Measurements from ENCODE around the gene RBMS2.
"Not testable (repeated sequence)": the region's sequence is repeated elsewhere in the genome, so short reads cannot be mapped to it uniquely, and the experiment has no call there.

Gene RBMS2

DNA sequence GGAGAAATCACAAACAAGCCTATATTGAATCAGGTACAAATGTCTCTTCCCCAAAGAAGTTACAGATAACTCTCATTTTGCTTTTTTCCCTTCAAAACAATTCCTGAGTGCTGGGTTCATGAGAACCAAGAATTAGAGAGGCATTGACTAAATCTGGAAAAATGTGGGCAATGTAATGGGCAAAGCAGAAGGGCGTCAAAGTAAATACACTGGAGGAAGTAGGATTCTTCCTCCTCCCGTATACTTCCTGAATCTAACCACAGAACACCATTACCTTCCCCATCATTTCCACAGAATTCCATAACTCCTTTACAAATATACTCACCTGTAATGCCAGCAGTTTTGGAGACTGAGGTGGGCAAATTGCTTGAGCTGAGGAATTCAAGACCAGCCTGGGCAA is 3.0 kb upstream of the RBMS2 start:
- no peak for DNase-seq (ENCODE audit: low spot score)

DNA sequence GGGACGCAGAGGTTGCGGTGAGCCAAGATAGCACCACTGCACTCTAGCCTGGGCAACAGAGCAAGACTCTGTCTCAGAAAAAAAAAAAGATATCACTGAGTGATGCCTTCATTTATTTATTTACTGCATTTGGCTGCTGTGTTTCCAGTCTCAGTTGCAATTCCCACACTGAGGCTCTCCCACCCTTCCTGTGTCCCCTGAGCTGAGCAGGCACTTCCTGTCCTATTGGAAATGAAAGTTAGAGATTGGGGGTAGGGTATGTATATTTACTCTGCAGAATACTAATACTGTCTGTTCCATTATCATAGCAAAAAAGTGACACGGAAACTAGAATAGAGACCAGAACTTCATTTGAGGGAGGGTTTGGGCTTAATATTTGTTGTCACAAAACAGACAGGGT is 1.6 kb upstream of the RBMS2 start:
- no peak for DNase-seq (ENCODE audit: low spot score)

DNA sequence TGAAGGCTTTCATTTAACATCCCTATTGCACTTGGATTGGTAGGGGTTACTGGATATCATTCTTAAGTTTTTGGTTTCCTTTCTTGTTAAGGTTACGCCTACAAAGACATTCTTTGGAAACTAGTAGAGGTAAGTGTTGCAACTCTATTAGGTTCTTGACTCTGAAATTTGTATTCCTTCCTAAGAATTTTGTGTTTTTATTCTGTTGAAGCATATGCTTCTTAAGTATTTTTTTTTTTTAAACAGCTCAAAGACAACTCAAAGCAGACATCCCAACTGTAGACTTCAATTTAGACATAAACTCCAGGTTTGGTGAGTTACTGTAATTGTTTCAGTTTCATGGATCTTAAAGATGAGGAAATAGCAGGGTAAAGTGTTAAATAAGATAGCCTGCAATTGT is 1.1 kb upstream of the RBMS2 start:
- DNase-seq (ENCODE audit: low spot score): no peak

DNA sequence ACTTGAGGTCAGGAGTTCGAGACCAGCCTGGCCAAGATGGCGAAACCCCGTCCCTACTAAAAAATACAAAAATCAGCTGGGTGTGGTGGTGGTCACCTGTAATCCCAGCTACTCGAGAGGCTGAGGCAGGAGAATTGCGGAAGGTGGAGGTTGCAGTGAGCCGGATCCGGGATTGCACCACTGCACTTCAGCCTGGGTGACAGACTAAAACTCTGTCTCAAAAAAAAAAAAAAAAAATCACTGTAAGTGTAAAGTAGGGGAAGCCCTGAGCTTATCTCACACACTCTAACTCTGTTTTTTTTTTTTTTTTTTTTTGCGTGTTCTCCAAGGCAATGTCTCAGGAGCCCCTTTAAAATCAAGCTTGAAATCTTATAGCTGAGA is 421 bp upstream of the RBMS2 start:
- DNase-seq (ENCODE audit: low spot score): no peak

DNA sequence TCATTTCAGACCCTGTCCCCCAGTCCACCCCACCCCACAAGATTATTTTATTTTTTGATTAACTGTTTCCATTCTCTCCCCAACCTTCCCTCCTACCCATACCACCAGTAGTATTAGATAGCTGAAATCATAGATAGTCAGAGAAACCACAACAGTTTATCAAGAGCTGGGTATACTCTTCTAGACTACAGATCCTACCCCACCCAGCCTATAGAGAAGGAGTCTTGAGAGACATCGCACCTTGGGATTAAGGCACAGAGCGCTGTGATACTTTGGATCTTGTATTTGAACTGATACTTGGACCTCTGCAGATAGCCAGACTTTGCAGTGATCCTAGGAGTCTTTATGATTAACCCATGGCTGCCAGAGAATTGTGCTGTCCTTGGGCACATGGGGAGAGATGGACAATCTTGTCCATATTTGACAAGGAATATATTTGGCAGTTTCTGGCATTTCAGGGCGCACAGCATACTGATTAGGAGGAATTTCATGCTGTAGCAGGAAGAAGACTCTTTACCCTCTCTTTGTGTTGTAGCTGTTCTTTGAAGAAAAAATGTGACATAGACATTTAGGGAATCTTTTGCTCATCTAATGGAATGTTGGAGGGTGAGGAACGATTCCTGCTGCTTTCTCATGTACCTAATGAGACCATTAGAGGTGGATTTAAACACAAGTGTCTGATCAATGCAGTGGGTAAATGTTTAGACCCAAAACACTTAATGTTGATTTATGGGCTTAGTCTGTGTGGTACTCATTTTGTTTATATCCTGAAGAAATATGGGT is 982 bp downstream of the RBMS2 start:
- no peak for DNase-seq (ENCODE audit: low spot score)

DNA sequence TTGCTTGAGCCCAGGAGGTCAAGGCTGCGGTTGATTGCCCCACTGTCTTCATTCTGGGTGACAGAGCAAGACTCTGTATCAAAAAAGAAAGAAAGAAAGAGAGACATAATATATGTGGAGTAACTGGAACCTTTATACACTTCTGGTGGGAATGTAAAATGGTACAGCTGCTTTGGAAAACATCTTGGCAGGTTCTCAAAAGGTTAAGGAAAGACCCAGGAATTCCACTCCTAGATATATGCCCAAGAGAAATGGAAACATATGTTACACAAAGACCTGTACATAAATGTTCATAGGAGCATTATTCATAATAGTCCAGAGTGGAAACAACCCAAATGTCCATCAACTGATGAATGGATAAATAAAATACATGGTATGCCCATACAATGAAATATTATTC is 7.2 kb downstream of the RBMS2 start:
- DNase-seq (ENCODE audit: low spot score): no peak

DNA sequence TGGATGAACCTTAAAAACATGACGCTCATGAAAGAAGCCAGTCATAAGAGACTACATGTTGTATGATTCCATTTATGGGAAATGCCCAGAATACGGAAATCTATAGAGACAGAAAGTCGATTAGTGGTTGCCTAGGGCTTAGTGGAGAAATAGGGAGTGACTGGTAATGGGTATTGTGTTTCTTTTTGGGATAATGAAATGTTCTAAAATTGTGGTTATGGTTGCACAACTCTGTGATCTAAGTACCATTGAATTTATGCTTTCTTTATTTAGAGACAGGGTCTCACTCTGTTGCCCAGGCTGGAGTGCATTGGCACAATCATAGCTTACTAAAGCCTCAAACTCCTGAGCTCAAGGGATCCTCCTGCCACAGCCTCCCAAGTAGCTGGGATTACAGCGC is 8.0 kb downstream of the RBMS2 start:
- DNase-seq (ENCODE audit: low spot score): no peak

DNA sequence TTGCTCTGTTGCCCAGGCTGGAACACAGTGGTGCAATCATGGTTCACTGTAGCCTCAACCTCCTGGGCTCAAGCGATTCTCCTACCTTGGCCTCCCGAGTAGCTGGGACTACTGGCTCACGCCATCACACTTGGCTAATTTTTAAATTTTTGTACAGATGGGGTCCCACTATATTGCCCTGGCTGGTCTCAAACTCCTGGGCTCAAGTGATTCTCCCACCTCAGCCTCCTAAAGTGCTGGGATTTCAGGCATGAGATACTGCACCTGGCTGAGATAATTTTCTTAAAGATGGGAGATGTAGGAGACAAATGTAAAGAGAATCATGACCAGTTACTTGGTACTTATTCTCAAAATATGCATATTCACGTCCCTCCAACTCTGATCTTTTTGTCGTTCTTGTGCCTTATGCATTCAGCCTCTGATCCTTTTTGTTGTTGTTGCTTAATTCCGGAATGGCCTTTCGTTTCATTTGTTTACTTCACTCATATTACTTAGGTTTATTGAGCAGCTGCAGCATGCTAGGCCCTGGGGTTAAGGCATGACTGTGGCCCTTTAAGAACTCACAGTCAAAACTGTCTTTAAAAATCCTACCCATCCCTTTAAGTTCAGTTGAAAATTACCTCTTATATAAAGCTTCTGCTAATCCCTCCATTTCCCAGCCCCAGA is 8.9 kb downstream of the RBMS2 start:
- DNase-seq (ENCODE audit: low spot score): no peak

DNA sequence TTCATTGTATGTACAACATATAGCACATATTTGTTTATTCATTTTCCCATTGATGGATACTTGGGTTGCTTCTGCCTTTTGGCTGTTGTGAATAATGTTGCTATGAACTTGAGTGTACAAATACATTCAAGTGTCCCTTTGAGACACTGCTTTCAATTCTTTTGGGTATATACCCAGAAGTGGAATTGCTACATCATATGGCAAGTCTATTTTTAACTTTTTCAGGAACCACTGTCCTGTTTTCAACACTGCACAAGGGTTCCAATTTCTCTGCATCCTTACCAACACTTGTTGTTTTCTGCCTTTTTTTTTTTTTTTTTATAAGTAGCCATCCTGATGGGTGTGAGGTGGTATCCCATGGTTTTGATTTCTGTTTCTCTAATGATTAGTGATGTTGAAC is 15.9 kb downstream of the RBMS2 start:
- no peak for DNase-seq (ENCODE audit: low spot score)

DNA sequence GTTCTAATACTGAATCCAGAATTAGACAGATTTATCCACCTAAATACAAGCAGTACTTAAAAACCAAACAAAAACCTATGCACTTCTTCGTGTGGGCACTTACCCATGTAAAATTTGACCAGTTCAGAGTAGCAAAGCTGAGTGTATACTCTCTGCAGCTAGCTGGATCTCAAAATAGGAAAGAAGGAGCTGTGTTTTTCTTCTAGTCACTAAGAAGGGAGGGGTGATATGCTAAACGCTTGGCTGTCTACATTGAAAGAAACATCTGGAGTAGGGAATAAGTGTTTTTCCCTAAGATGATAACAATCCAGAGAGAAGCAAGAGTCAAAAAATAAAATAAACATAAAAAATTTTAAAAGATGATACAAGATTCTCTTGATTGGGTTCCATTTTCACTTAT is 20.0 kb downstream of the RBMS2 start:
- no peak for DNase-seq (ENCODE audit: low spot score)

DNA sequence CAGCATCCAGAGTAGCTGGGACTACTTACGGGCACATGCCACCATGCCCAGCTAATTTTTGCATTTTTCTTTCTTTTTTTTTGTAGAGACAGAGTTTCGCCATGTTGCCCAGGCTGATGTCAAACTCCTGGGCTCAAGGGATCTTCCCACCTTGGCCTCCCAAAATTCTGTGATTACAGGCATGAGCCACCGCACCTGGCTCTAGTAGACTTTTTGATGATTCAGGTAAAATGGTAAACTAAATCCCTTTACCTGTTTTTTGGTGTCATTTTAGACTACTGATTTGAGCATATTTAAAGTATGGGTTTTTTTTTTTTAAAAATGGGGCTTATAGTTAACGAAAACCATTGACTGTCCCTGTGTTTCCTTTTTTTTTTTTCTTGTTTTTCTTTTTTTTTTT is 20.5 kb downstream of the RBMS2 start:
- DNase-seq (ENCODE audit: low spot score): no peak

DNA sequence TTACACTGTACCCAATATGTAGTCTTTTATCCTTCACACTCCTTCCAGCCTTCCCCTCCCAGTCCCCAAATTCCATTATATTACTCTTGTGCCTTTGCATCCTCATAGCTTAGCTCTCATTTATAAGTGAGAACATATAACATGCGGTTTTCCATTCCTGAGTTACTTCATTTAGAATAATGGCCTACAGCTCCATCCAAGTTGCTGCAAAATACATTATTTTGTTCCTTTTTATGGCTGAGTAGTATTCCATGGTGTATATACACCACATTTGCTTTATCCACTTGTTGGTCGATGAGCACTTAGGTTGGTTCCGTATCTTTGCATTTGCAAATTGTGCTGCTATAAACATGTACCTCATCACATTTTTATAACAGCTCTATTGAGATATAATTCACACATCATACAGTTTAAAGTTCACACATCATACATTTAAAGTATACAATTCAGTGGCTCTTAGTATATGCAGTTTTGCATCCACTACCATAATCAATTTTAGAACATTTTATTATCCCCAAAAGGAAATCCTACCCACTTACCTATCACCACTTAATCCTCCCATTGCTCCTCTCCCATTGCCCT is 23.5 kb downstream of the RBMS2 start:
- DNase-seq (ENCODE audit: low spot score): no peak

DNA sequence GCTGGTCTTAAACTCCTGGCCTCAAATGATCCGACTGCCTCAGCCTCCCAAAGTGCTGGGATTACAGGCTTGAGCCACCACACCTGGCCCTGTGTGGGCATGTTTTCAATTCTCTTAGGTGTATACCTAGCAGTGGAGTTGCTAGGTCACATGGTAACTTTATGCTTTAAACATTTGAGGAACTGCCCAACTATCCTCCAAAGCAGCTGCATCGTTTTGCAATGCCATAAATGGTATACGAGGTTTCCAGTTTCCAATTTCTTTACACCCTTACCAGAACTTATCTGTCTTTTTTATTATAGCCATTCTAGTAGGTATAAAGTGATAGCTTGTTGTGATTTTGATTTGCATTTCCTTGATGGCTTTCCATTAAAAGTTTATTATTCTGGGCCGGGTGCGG is 25.1 kb downstream of the RBMS2 start:
- no peak for DNase-seq (ENCODE audit: low spot score)

DNA sequence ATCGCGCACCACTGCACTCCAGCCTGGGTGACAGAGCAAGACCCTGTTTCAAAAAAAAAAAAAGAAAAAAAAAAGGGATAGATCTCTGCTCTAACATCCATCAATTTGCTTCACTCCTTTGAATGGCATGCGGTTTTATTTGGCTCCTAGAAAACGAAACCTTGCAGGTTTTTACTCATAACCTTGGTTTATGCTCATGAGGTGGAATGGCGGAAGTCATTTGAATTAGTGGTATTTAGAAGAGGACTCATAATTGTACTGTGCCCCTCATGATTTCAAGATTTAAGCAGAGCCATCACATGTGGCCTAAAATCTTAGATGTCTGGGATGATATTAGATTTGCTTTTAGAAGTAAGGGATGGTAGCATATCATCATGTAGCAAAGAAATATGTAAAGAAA is 29.4 kb downstream of the RBMS2 start:
- DNase-seq (ENCODE audit: low spot score): no peak

DNA sequence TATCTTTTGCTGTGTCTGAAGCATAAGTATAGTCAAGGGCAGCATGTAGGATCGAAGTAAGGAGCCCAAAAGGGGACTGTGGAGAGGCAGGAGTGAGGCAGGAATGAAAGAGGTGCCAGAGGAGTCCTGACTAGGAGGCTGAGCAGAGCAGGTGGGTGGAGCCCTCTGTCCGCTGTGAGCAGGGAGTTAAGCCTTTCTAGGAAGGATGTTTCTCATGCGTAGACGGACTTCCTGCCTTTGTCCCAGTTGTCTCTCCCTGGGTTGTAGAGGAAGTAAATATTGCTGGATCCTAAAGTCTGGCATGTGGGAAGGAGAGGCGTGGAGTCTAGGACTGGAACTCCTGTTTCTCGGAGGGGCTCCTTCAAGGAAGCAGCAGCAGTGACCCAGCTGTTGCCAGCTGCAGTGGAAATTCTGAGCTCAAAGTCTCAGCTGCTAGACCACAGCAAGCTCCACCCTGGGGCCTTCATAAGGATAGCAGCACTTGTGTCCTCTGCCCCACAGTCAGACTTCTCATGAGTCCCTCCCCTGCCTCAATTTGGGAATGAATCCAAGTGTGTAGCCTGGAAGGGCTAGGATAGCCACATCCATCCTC is 44.0 kb downstream of the RBMS2 start:
- DNase-seq (ENCODE audit: low spot score): no peak

DNA sequence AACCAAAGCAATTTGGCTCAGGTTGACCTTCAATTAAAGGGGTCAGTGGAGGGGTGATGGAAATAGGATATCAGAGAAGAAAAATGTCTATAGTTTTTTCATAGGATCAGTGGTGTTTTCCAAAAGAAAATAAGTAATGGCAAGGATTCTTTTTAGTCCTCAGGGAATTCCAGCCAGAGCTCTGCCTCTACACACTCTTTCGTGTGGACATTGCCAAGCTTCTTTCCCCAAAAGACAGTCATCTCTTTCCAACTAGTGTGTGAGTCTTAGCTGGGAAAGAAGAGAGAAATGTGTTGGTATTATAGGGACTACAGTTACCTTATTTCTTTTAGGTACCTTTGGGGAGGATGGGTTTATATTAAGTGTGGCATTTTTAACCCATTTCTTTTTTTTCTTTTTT is 46.5 kb downstream of the RBMS2 start:
- no peak for DNase-seq (ENCODE audit: low spot score)

DNA sequence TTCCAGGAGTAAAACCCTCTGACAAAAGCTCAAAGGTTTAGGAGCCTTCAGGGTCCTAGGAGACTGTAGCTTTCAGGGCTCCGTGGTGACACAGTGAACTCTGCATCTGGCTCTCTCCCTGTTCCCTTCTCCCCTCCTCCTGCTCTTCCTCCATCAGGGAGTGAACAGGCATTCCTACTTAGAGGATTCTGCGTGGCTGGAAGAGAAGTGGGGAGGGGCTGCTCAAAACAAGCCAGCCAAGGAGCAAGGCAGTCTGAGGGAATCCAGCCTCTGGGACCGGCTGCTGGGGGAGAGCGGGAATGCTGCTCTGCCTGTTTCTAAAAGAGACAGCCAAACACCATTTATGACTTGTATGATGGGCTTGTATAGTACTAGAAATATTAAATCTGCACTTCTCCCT is 49.5 kb downstream of the RBMS2 start:
- no peak for DNase-seq (ENCODE audit: low spot score)

DNA sequence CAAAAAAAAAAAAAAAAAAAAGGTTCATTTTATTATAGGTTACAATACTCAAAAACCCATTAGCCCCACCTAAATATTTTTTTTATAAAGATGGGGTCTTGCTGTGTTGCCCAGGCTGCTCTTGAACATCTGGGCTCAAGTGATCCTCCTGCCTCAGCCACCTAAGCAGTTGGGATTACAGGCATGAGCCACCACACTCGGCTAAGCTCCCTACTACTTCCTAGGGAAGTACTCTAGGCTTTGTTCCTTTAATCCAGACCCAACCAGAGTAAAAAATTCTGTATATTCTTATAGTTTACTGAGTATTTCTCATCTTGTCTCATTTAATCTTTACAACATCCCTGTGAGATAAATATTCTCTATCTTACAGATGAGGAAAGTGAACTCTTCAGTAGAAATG is 50.7 kb downstream of the RBMS2 start:
- no peak for DNase-seq (ENCODE audit: low spot score)

DNA sequence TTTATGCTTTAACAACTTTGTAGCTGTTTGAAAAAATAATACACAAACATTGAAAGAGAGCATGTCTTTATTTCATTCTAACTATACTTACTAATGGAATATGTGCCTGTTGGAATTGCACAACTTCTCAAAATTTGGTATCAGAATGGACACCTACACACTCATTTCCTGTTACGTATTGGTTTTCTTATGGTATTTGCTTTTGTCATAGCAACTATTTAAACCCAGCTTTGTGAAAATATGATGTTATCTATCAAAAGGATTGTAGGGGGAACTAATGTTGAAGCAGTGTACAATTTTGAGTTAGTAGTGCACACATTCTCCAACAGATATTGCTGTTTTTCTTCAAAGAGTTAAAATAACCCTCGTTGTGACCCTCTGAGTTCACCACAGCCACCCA is 52.6 kb downstream of the RBMS2 start:
- DNase-seq (ENCODE audit: low spot score): no peak

DNA sequence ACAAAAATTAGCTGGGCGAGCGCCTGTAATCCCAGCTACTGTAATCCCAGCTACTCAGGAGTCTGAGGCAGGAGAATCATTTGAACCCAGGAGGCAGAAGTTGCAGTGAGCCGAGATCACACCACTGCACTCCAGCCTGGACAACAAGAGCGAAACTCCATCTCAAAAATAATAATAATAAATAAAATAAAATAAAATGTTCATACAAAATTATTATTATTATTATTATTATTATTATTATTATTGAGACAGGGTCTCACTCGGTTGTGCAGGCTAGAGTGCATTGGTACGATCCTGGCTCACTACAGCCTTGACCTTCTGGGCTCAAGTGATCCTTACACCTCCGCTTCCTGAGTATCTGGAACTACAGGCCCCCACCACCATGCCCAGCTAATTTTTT is 55.6 kb downstream of the RBMS2 start:
- not testable (repeated sequence) for DNase-seq (ENCODE audit: low spot score)

DNA sequence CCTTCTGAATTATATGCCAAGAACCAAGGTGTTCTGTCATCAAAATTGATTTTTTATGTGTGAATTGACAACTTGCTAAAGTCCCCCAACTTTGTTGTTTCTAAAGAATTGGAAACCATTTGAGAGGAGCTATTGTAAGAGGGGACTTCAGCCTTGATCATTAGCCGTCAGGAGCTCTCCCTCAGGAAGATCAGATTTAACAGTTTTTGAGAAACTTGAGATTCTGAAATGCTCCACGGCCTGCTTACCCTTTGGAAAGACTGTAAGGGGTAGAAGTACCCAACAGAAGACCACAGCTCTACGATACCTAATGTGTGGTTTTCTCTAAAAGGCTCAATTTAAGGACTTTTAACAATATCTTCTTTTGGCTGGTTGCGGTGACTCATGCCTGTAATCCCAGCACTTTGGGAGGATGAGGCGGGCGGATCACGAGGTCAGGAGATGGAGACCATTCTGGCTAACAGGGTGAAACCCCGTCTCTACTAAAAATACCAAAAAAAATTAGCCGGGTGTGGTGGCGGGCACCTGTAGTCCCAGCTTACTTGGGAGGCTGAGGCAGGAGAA is 57.4 kb downstream of the RBMS2 start:
- DNase-seq (ENCODE audit: low spot score): no peak

DNA sequence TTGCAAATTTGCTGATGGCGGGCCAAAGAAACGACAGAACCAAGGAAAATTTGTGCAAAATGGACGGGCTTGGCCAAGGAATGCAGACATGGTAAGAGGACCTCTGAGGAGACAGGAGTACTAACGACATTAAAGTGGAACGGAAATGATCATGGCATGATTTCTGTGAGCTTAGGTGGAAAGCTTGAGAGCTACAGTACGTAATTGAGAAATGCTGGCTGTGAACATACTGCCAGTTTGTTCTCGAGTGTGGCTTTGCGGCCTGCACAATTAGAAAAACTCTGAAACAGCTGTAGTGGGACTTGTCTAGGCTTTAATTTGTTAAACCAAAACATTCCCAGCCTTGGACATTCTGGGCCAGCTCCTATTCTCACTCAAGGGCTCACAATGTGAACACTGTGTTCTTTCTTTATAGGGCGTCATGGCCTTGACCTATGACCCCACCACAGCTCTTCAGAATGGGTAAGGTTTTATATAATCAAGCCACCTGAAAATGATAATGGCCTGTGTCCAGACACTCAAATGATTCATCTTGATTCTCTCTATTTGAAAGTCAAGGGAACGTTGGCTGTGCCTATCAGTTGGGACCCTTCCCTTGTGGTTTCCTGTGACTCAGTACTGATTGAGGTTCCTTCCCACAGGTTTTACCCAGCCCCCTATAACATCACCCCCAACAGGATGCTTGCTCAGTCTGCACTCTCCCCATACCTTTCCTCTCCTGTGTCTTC is 60.0 kb downstream of the RBMS2 start:
- DNase-seq (ENCODE audit: low spot score): peak; percentile 57

All from CD4-positive, alpha-beta T cell treated with Interleukin-15 for 4 hours (primary cell).